GM23248 (cell line): ENCODE data around the gene CAMK1D.
"Not testable (repeated sequence)": the region's sequence is repeated elsewhere in the genome, so short reads cannot be mapped to it uniquely, and the experiment has no call there.

ENCODE experiments used
- EZH2 ChIP-seq: fragments of 200-600 bp; sonication (generic); IDR thresholded peaks from 2 replicates; pipeline ENCODE4 v1.6.1; 2018; ENCODE audit warnings: antibody characterized with exemption, mild to moderate bottlenecking; ENCODE audit not compliant: insufficient read depth, poor library complexity, severe bottlenecking
- EZH2phosphoT487 ChIP-seq: fragments of 200-600 bp; sonication (generic); IDR thresholded peaks from 2 replicates; pipeline ENCODE4 v1.6.1; 2018; ENCODE audit warnings: antibody characterized with exemption, moderate library complexity, mild to moderate bottlenecking, low read depth; ENCODE audit not compliant: insufficient read depth

DNA sequence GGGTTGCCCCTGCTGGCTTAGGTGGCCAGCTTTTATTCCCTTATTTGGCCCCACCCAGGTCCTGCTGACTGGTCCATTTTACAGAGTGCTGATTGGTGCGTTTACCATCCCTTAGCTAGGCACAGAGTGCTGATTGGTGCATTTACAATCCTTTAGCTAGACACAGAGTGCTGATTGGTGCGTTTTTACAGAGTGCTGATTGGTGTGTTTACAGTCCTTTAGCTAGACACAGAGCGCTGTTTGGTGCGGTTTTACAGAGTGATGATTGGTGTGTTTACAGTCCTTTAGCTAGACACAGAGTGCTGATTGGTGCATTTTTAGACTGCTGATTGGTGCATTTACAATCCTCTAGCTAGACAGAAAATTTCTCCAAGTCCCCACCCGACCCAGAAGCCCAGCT lies 39.6 kb upstream of the CAMK1D start:
- TF ChIP-seq EZH2, EZH2phosphoT487: not testable (repeated sequence)
